ENCODE results near the gene ACTR10. TPM values are rescaled to one million over a fixed set of nuclear protein-coding genes. Genes with fewer than 3 reads are reported as not detected.

ACTR10 gene
- total RNA-seq, 1 donor from 2014 or later, result 103 TPM

GRCh38 chr14:58280954-58281787 is 81.2 kb downstream of the ACTR10 start:
- peak overlapping the region; percentile 15 for H3K4me3 ChIP-seq (ENCODE audit: low read depth, low read length)
- TF ChIP-seq, protein P1, sequence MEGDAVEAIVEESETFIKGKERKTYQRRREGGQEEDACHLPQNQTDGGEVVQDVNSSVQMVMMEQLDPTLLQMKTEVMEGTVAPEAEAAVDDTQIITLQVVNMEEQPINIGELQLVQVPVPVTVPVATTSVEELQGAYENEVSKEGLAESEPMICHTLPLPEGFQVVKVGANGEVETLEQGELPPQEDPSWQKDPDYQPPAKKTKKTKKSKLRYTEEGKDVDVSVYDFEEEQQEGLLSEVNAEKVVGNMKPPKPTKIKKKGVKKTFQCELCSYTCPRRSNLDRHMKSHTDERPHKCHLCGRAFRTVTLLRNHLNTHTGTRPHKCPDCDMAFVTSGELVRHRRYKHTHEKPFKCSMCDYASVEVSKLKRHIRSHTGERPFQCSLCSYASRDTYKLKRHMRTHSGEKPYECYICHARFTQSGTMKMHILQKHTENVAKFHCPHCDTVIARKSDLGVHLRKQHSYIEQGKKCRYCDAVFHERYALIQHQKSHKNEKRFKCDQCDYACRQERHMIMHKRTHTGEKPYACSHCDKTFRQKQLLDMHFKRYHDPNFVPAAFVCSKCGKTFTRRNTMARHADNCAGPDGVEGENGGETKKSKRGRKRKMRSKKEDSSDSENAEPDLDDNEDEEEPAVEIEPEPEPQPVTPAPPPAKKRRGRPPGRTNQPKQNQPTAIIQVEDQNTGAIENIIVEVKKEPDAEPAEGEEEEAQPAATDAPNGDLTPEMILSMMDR (conservative IDR thresholded peaks at IDR 0.05; ENCODE audit: low read depth, low read length), result no peak
- DNase-seq (ENCODE audit: low read depth), result peak; percentile 98

- DNase-seq (ENCODE audit: low read depth), result peak; percentile 91
- H3K4me3 ChIP-seq (ENCODE audit: low read depth, low read length), result peak overlapping the region; percentile 24
- TF ChIP-seq, protein P1 (conservative IDR thresholded peaks at IDR 0.05; ENCODE audit: low read depth, low read length), result no peak
Measured at GRCh38 chr14:58281969-58282368, 82.0 kb downstream of the ACTR10 start.

DNA sequence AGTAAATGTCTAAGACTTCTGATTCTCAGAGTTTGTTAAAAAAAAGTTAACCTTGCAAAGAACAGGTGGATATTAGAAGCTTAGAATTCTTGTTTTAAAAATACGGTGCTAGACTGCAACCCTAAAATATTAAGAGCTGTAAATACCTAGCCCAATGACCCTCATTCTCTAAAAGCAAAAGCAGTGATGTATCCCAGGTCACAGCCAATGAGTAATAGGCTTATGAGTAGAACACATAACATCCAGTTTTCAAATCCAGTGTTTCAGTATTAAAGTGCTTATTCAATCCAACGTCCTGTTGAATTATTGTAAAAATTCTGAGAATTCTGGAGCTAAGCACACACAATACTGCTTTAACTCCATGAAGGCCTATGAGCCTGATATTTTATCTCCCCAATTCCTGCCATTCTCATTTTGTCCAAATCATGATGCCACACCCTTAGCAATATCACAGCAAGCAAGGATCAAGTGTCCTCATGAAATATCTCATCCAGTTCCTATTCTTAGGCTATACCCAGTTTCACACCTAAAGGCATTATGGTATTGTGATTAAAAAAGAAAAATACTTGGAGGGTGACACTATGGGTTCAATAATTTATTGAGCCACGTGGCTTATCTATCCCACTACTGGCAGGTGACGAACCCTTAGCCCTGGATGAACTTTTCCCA is 83.1 kb downstream of the ACTR10 start:
- DNase-seq (ENCODE audit: low read depth), result no peak
- TF ChIP-seq, protein P1 (conservative IDR thresholded peaks at IDR 0.05; ENCODE audit: low read depth, low read length), result no peak
- H3K4me3 ChIP-seq (ENCODE audit: low read depth, low read length), result no peak overlapping the region

DNA sequence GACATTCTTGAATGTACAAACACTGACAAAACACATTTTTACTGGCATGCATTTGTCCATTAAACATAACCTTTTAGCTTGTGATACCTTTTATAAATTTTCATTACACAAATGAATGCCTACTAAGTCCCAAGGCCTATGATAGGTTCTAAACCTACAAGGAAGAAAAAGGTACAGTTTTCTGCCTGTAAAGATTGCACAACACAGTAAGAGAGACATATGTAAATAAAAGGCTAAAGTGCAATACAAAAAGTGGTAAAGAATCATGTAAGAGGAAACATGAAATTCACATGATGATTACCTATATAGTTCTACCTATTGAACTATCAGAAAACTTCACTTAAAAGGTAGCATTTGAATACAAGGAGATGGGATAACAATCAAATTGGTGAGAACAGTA is 83.8 kb downstream of the ACTR10 start:
- no peak overlapping the region for H3K4me3 ChIP-seq (ENCODE audit: low read depth, low read length)
- TF ChIP-seq, protein P1 (conservative IDR thresholded peaks at IDR 0.05; ENCODE audit: low read depth, low read length), result no peak
- DNase-seq (ENCODE audit: low read depth), result no peak

DNA sequence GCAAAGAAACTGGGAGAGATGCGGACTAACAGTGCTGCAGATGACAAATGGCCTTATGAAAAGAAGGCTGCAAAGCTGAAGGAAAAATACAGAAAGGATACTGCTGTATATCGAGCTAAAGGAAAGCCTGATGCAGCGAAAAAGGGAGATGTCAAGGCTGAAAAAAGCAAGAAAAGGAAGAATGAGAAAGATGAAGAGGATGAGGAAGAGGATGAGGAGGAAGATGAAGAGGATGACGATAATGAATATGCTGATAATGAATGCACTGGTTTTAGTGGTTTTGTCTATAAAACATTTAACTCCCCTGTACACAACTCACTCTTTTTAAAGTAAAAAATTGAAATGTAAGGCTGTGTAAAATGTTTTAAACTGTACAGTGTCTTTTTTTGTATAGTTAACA is 85.2 kb downstream of the ACTR10 start:
- no peak for DNase-seq (ENCODE audit: low read depth)
- TF ChIP-seq, protein P1 (conservative IDR thresholded peaks at IDR 0.05; ENCODE audit: low read depth, low read length), result no peak
- H3K4me3 ChIP-seq (ENCODE audit: low read depth, low read length), result no peak overlapping the region

Other genes starting within 250 kb of the ACTR10 start
- 4.4 and 5.8 TPM in 2 replicates for gene ARMH4, start 47.9 kb upstream of the ACTR10 start, total RNA-seq
- 255 TPM in 2 replicates for gene PSMA3, start 44.7 kb downstream of the ACTR10 start, total RNA-seq
- 2.7 and 8.6 TPM in 2 replicates for gene ARID4A, start 98.4 kb downstream of the ACTR10 start, total RNA-seq
- not detected in 2 replicates for gene TOMM20L, start 195.8 kb downstream of the ACTR10 start, total RNA-seq
- gene TIMM9, start 227.4 kb downstream of the ACTR10 start, total RNA-seq, result 61.6 and 69.5 TPM in 2 replicates
- gene KIAA0586, start 227.6 kb downstream of the ACTR10 start, total RNA-seq, result 11.2 and 18.5 TPM in 2 replicates